B cell (primary cell): Measurements from ENCODE around the gene TMEM229A.

Experiments
- CTCF ChIP-seq: fragments of 200-600 bp; IDR thresholded peaks from one replicate; pipeline ENCODE4 v1.8.0; 2022; ENCODE audit warnings: antibody characterized with exemption, mild to moderate bottlenecking
- EZH2 ChIP-seq: IDR thresholded peaks from 2 replicates; pipeline ENCODE4 v1.6.1; 2012; ENCODE audit warnings: borderline replicate concordance, low read depth, mild to moderate bottlenecking, moderate library complexity, low read length; ENCODE audit not compliant: insufficient read depth, poor library complexity, severe bottlenecking

GRCh38 chr7:124041439-124041838, 8.6 kb upstream of the TMEM229A start:
- TF ChIP-seq CTCF (no peak), EZH2 (no peak)
